Fibroblast of villous mesenchyme (primary cell): Measurements from ENCODE around the gene RP9. TPM values are rescaled to one million over a fixed set of nuclear protein-coding genes. Genes with fewer than 3 reads are reported as not detected.
A peak's percentile ranks its signal among the peaks of the same experiment; 100 is the strongest.
"Not testable (repeated sequence)": the region's sequence is repeated elsewhere in the genome, so short reads cannot be mapped to it uniquely, and the experiment has no call there.

Source experiments
- DNase-seq: peaks from one replicate; pipeline ENCODE4 v3.0.0-alpha.2; 2010; ENCODE audit warnings: low read depth
- H3K4me3 ChIP-seq: 2 replicates; pipeline ENCODE4 v1.5.1; 2011; ENCODE audit warnings: low read depth, mild to moderate bottlenecking, low read length
- CTCF ChIP-seq: IDR thresholded peaks from 2 replicates; pipeline ENCODE4 v1.5.1; 2012; ENCODE audit warnings: low read depth, mild to moderate bottlenecking, low read length; ENCODE audit not compliant: insufficient read depth
- total RNA-seq: library from RNA; depleted of rRNA; stranded (reverse); fragments of >200 nt; gene quantifications from 2 replicates; pipeline ENCODE4 v1.2.3, GENCODE V29; 2012

Gene RP9
- total RNA-seq, 1 donor = 8.2 TPM

GRCh38 chr7:33107136-33108066, 1.8 kb downstream of the RP9 start:
- peak overlapping the region; percentile 80 for H3K4me3 ChIP-seq
- DNase-seq = peak; percentile 62
- TF ChIP-seq CTCF = peak; percentile 48

GRCh38 chr7:33101906-33102305, 7.3 kb downstream of the RP9 start:
- no peak overlapping the region for H3K4me3 ChIP-seq
- TF ChIP-seq CTCF = no peak
- peak; percentile 19 for DNase-seq

- TF ChIP-seq CTCF = no peak
These were observed 8.4 kb downstream of the RP9 start for GRCh38 chr7:33100770-33101169.

GRCh38 chr7:33099154-33099940, 9.9 kb downstream of the RP9 start:
- DNase-seq = no peak
- no peak for TF ChIP-seq CTCF
- no peak overlapping the region for H3K4me3 ChIP-seq

More at GRCh38 chr7:33100770-33101169, 8.4 kb downstream of the RP9 start:
- no peak overlapping the region for H3K4me3 ChIP-seq
- DNase-seq = no peak

GRCh38 chr7:33094745-33095275, 14.4 kb downstream of the RP9 start:
- H3K4me3 ChIP-seq, DNase-seq: not testable (repeated sequence)

GRCh38 chr7:33093266-33093665, 15.9 kb downstream of the RP9 start:
- DNase-seq = no peak
- TF ChIP-seq CTCF = no peak

More at GRCh38 chr7:33093266-33093665, 15.9 kb downstream of the RP9 start:
- no peak overlapping the region for H3K4me3 ChIP-seq
